GM12878 (cell line): Measurements from ENCODE around the gene KIRREL3. TPM values are rescaled to one million over a fixed set of nuclear protein-coding genes. Genes with fewer than 3 reads are reported as not detected.

Source experiments
- ATAC-seq: fragments of 200-7000 bp; cut with Tn5 transposase; 3 replicates; pipeline ENCODE4 v1.9.1; 2020; ENCODE audit warnings: mild to moderate bottlenecking, moderate library complexity
- BruUV-seq: library from RNA; stranded (reverse); fragments of 400-500 nt; replicated peaks from 2 replicates; lab custom pipeline; 2021; lab: Mats Ljungman, UMichigan
- CTCF ChIA-PET: fragments of 300-600 bp; sonication (Branson Sonifier 250); formaldehyde crosslinking; extraction: SDS; loops from one replicate; lab custom pipeline; 2021; ENCODE audit warnings: inconsistent platforms; lab: Yijun Ruan, JAX
- POLR2A ChIA-PET: fragments of 350-600 bp; formaldehyde crosslinking; extraction: SDS; loops from one replicate; lab custom pipeline; 2021; ENCODE audit warnings: inconsistent platforms; lab: Charles Lee
- RAD21 ChIA-PET: fragments of 300-600 bp; sonication (Branson Sonifier 250); formaldehyde crosslinking; loops from one replicate; lab custom pipeline; 2023; ENCODE audit warnings: antibody characterized with exemption; ENCODE audit not compliant: unreplicated experiment; lab: Charles Lee
- SMC1A ChIA-PET: fragments of 300-600 bp; sonication (Branson Sonifier 250); formaldehyde crosslinking; loops from one replicate; lab custom pipeline; 2023; ENCODE audit not compliant: unreplicated experiment, uncharacterized antibody; lab: Charles Lee
- DNase-seq: peaks from one replicate; pipeline ENCODE4 v3.0.0-alpha.2; 2011; ENCODE audit warnings: low read depth, low spot score
- FAIRE-seq: peaks from 3 replicates; lab custom pipeline; 2011; peaks lifted over from hg19 to GRCh38; lab: Jason Lieb, UNC
- H2AFZ ChIP-seq: 2 replicates; pipeline ENCODE4 v1.6.0; 2011; ENCODE audit warnings: low read depth, low read length, control low read depth; ENCODE audit not compliant: control insufficient read depth
- H3K27ac ChIP-seq: 2 replicates; pipeline ENCODE4 v1.5.1; 2011; ENCODE audit warnings: control low read depth; ENCODE audit not compliant: control insufficient read depth, insufficient read depth
- H3K27me3 ChIP-seq, 2 experiments: replicated peaks in 1 of 2; 2 replicates each; pipeline versions ENCODE4 v1.6.0 to v1.6.1; 2011; ENCODE audit warnings: low read length in 1 of 2; ENCODE audit not compliant: control insufficient read depth in 2 of 2, insufficient read depth in 2 of 2
- H3K36me3 ChIP-seq, 2 experiments: 2 replicates each; pipeline ENCODE4 v1.5.1; 2011; ENCODE audit warnings: low read length in 1 of 2; ENCODE audit not compliant: control insufficient read depth in 2 of 2, insufficient read depth in 2 of 2
- H3K4me1 ChIP-seq: 2 replicates; pipeline ENCODE4 v1.6.1; 2011; ENCODE audit warnings: mild to moderate bottlenecking, low read length, moderate library complexity, mixed read lengths; ENCODE audit not compliant: control insufficient read depth, insufficient read depth
- H3K4me2 ChIP-seq: 2 replicates; pipeline ENCODE4 v1.6.0; 2011; ENCODE audit warnings: control low read depth; ENCODE audit not compliant: control insufficient read depth, insufficient read depth
- H3K4me3 ChIP-seq: fragments of 200-600 bp; sonication (generic); 2 replicates; pipeline ENCODE4 v1.5.1; 2016
- H3K79me2 ChIP-seq: 2 replicates; pipeline ENCODE4 v1.6.0; 2011; ENCODE audit warnings: low read length; ENCODE audit not compliant: control insufficient read depth, insufficient read depth
- H3K9ac ChIP-seq: 2 replicates; pipeline ENCODE4 v1.8.0; 2011; ENCODE audit warnings: low read length, control low read depth, mixed read lengths; ENCODE audit not compliant: control insufficient read depth, insufficient read depth
- H3K9me3 ChIP-seq: replicated peaks from 3 replicates; pipeline ENCODE4 v1.5.1; 2011; ENCODE audit warnings: mild to moderate bottlenecking, low read length; ENCODE audit not compliant: control insufficient read depth, insufficient read depth
- H4K20me1 ChIP-seq: 2 replicates; pipeline ENCODE4 v1.6.0; 2011; ENCODE audit not compliant: control insufficient read depth, insufficient read depth
- ASH2L ChIP-seq: fragments of 300-600, 200-600 bp; sonication (generic); IDR thresholded peaks from 2 replicates; pipeline ENCODE4 v1.6.1; 2017; ENCODE audit warnings: low read depth, mild to moderate bottlenecking, borderline replicate concordance
- DPF2 ChIP-seq: fragments of 450-650 bp; IDR thresholded peaks from 2 replicates; pipeline ENCODE4 v1.6.1; 2017; ENCODE audit warnings: mild to moderate bottlenecking
- FOXM1 ChIP-seq: IDR thresholded peaks from 2 replicates; pipeline ENCODE4 v1.6.1; 2012; ENCODE audit warnings: low read depth, mild to moderate bottlenecking, inconsistent platforms, low read length, moderate library complexity
- IRF4 ChIP-seq: IDR thresholded peaks from 2 replicates; pipeline ENCODE4 v1.6.1; 2011; ENCODE audit warnings: low read depth, low read length
- POLR2AphosphoS2 ChIP-seq: IDR thresholded peaks from 2 replicates; pipeline ENCODE4 v1.6.1; 2011; ENCODE audit warnings: low read depth, mild to moderate bottlenecking, low read length, improper control_type of control experiment, moderate library complexity
- RFX5 ChIP-seq: IDR thresholded peaks from 2 replicates; pipeline ENCODE4 v1.6.1; 2011; ENCODE audit warnings: low read depth, low read length, improper control_type of control experiment
- SMAD5 ChIP-seq: IDR thresholded peaks from 2 replicates; pipeline ENCODE4 v1.6.1; 2016; ENCODE audit warnings: antibody characterized with exemption, low read depth
- SREBF2 ChIP-seq: IDR thresholded peaks from 2 replicates; pipeline ENCODE4 v1.6.1; 2012; ENCODE audit warnings: mild to moderate bottlenecking, low read length
- TCF7 ChIP-seq: IDR thresholded peaks from 2 replicates; pipeline ENCODE4 v1.6.1; 2014; ENCODE audit warnings: antibody characterized with exemption, borderline replicate concordance
- WGBS: methylation state at CpG from one replicate; pipeline ENCODE4 v1.1.6; 2016; ENCODE audit warnings: low lambda C conversion rate; ENCODE audit not compliant: insufficient replicate concordance, insufficient coverage; ENCODE audit errors: missing lambda C conversion rate; 5-methylcytosine and 5-hydroxymethylcytosine counted together
- in situ Hi-C: fragments of 300-500 bp; cut with MboI; formaldehyde crosslinking; loops from 9 replicates; pipeline ENCODE4 v1.14.3; 2018; ENCODE audit warnings: mixed read lengths
- intact Hi-C: fragments of 100-400 bp; cut with micrococcal nuclease; formaldehyde crosslinking; loops from one replicate; pipeline ENCODE4 v1.14.2; 2022; ENCODE audit not compliant: unreplicated experiment
- polyA plus RNA-seq, 11 experiments: library from polyadenylated mRNA; depleted of rRNA in 4 of 11; unstranded in 6 of 11; stranded (reverse) in 5 of 11; fragments of >200 nt; fragmentation: Nextera tagmentation in 4 of 11; fragmentation: Illumina TruSeq in 1 of 11; extraction: Ambion mirVana in 4 of 11; extraction: Trizol in 1 of 11; gene quantifications; 1 replicate in 1 of 11; 2 replicates in 10 of 11; pipeline versions ENCODE4 v1.2.1 to v1.2.3, GENCODE V29; 2011 to 2016; ENCODE audit warnings: inconsistent platforms in 2 of 11, missing spikeins in 2 of 11, low read depth in 1 of 11
- total RNA-seq, 4 experiments: library from RNA; depleted of rRNA in 3 of 4; stranded (reverse); fragments of >200 nt in 3 of 4; fragmentation: Illumina TruSeq in 1 of 4; extraction: Trizol in 1 of 4; gene quantifications; 2 replicates each; pipeline versions ENCODE4 v1.2.1 to v1.2.3, GENCODE V29; 2013 to 2021

The KIRREL3 gene
- total and polyA plus RNA-seq, 10 of the 15 experiments (the other 5 are each of a cell fraction or from before 2014, with no cell fraction given) = under 0.01 TPM; not detected in 9

DNA sequence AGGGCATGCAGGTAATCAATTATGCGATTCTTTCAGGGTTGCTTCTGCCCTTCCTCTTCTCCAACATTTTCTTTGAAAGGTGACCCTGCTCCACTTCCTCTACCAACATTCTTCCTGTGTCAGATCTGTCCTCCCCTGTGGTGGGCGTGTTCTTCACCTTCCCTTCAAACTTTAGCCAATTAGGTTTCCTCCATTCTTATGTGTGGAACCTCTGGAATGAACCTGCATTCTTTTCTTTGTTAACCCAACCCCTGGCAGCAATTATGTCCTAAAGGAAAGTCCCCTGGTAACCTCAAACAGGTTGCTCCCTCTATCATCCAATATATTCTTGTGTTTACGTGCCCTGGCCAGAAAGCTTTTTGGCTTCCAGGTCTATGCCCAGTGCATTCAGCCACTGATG is 22.4 kb downstream of the KIRREL3 start (continued):
- no peak for TF ChIP-seq RFX5
- TF ChIP-seq ASH2L = no peak
- TF ChIP-seq TCF7 = no peak
- no peak for TF ChIP-seq DPF2
- TF ChIP-seq, all 136 proteins: peak for 0

DNA sequence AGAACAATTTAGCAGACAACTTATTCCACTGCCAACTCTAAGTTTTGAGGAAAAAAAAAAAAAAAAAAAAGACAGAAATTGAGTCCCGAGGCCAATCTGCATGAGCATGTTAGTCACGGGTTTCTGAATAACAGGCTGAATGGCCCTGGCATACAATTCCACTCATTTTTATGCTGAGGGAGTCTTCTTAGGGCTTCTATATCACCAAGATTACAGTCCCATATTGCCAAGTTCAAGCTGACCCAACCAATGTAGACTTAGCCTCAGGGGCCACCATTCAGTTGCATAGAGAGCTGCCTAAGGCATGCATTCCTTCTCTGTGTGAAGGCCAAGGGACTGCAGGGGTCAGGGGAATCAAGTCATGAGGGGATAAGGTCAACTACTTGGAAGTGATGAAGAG is 27.5 kb downstream of the KIRREL3 start:
- WGBS = 0% methylated on average over 2 of the region's 2 CpGs
- Histone ChIP-seq H3K9me3 (no peaks in the 10 kb centered on the region), H3K79me2 (no peaks in the 10 kb centered on the region), H3K4me1 (no peaks in the 10 kb centered on the region), H3K27ac (no peak overlapping the region), H3K36me3 (no peaks in the 10 kb centered on the region), H3K27me3 (peaks cover 0 to 5% of the 10 kb centered on the region in 2 experiments; a peak in 2 of 4 replicates), H3K9ac (no peak overlapping the region), H4K20me1 (no peaks in the 10 kb centered on the region), H3K4me2 (no peak overlapping the region), H3K4me3 (no peak overlapping the region), H2AFZ (no peak overlapping the region)
- no peak for FAIRE-seq
- CTCF ChIA-PET = no interaction called here
- SMC1A ChIA-PET = no interaction called here
- RAD21 ChIA-PET = no interaction called here
- intact Hi-C loops (no loop called here), in situ Hi-C loops (no loop called here)
- TF ChIP-seq FOXM1 (no peak), SMAD5 (no peak), SREBF2 (no peak), POLR2AphosphoS2 (no peak), IRF4 (no peak)
- DNase-seq = no peak
- BruUV-seq = no TSS peak
- POLR2A ChIA-PET = no interaction called here
- no peak for ATAC-seq
